Stimulated activated CD4-positive, alpha-beta T cell treated with anti-CD3 and anti-CD28 coated beads, Interleukin-2, amount 100 ng/mL, for 4 hours (primary cell): ENCODE results near the gene LRRC8E.

Source experiments
- DNase-seq: peaks from one replicate; pipeline ENCODE4 v3.0.0-alpha.2; 2020; ENCODE audit warnings: low read depth

LRRC8E gene

GRCh38 chr19:7888145-7888825, at the start of gene LRRC8E:
LRRC8E (plus strand) TSS chr19:7888510; CDS start chr19:7895604, 7,094 bp downstream.
- DNase-seq: no peak

DNA sequence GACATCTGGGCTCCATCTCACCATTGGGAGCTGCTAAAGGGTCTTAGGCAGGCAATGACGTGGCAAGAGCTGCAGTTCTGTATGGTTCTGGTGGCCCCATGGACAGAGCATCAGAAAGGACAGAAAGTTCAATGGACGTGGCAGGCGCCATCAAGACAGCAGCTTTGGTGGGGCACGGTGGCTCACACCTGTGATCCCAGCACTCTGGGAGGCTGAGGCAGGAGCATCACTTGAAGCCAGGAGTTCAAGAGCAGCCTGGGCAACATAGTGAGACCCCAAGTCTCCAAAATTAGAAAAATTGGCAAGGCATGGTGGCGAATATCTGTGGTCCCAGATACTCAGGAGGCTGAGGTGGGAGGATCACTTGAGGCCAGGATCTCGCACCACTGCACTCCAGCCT, 48.8 kb upstream of the LRRC8E start:
- DNase-seq: no peak

- no peak for DNase-seq
Observed at GRCh38 chr19:7840629-7841028, 47.7 kb upstream of the LRRC8E start.

DNA sequence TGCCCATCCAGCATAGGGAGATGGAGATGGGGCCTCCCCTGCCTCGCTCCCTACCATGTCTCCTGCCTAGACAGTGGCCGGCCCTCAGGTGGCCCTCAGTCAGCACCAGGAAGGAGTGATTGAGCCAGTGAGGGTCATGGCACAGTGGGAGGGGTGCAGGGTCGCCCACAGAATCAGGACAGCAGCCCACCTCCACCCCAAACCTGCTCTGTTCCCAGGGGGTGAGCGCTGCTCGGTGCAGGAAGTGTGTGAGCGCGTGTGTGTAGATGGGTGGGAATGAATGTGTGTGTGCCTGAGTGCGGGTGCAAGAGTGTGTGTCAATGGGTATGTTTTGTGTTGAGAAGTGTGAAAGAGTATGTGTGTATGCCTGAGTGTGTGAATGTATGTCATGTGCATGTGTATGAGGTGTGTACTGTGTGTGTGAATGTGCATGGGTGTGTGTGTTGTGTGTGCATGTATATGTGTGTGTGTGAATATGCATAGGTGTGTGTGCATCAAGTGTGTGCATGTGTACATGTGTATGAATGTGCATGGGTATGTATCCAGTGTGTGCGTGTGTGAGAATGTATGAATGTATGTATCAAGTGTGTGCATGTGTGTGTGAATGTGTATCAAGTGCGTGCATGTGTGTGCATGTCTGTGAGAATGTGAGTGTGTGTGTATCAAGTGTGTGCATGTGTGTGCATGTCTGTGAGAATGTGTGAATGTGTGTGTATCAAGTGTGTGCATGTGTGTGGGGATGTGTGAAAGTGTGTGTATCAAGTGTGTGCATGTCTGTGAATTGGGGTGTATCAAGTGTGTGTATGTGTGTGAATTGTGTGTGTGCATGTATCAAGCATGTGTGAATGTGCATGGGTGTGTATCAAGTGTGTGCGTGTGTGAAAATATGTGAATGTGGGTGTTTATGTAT, 46.3 kb upstream of the LRRC8E start:
- no peak for DNase-seq

GRCh38 chr19:7842661-7843294, 45.5 kb upstream of the LRRC8E start:
- no peak for DNase-seq

DNA sequence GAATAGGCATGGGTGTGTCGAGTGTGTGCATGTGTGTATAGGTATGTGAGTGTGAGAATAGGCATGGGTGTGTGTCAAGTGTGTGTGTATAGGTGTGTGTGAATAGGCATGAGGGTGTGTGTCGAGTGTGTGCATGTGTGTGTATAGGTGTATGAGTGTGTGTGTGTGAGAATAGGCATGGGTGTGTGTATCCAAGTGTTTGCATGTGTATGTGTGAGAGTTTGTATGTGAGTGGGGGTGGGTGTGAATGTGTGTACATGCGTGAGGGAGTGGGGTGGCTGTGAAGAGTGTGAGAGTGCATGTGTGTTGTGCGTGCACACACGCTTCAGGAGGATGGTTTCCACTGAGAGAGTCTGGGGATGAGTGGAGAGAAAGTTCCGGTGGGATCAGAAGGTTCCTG, 44.8 kb upstream of the LRRC8E start:
- no peak for DNase-seq

DNA sequence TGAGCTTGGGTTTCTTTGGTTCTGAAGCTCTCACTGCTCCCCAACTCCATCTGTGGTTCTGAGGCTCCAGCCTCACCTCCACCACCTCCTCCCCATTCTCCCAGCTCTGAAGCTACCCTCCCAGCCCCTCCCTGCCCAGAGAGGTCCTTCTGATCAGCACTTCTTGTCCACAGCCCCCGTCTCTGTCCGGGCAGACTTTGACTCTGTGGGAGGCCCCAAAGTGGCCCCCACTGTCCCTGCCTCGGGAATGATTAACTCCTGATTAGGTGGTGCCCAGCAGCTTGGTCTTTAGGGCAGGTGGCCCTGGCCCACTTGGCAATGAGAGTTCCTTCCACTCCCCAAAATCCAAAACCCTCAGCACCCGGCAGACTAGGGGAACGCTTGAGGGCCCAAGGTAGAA, 43.9 kb upstream of the LRRC8E start:
- no peak for DNase-seq

GRCh38 chr19:7844951-7845350, 43.4 kb upstream of the LRRC8E start:
- no peak for DNase-seq

GRCh38 chr19:7845390-7846154, 42.7 kb upstream of the LRRC8E start:
- no peak for DNase-seq

- no peak for DNase-seq
Observed at GRCh38 chr19:7846155-7846646, 42.1 kb upstream of the LRRC8E start.

DNA sequence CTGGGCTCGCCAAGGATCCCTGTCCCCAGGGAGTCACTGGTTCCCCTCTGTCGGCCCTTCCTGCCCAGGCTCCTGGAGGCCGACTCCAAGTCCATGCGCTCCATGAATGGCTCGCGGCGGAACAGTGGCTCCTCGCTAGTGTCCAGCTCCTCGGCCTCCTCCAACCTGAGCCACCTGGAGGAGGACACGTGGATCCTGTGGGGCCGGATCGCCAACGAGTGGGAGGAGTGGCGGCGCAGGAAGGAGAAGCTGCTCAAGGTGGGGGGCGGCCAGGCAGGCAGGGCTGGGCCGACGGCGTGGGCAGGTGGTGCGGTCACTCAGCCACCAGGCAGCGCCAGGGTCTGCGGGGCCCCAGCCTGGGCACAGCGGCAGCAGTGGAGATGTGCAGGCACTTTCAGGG, 40.6 kb upstream of the LRRC8E start:
- no peak for DNase-seq

GRCh38 chr19:7848779-7849457, 39.4 kb upstream of the LRRC8E start:
- no peak for DNase-seq

- no peak for DNase-seq
Observed at GRCh38 chr19:7849631-7849999, 38.7 kb upstream of the LRRC8E start.

- DNase-seq: no peak
Observed at GRCh38 chr19:7850000-7850813, 38.1 kb upstream of the LRRC8E start.

DNA sequence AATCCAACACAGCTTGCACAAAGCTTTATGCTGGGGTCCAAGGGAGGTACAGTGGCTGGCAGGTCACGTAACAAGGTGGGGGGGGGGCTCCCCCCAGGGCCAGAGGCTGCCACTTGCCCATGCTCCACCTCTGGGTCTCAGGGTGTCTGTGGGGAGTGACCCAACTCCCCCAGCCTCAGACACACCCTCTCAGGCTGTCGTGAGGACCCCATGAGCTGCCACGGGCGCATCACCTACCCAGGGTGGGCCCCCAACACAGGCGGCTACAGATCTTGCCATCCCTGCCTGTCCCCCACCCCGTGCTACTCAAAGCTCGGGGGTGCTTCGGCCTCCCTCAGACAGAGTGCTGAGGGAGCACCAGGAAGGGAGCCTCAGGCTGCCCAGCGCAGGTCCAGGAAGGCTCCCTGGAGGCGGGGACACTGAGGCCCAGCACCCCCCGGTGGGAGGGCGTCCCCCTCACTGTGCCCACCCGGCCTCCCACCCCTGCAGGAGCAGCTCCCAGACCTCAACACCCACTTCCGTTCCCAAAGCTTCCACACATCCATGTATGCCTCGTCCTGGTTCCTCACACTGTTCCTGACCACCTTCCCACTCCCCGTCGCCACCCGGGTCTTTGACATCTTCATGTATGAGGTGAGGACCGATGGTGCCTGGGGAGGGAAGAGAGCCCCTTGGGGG, 37.2 kb upstream of the LRRC8E start:
- DNase-seq: no peak

GRCh38 chr19:7851623-7852500, 36.4 kb upstream of the LRRC8E start:
- DNase-seq: no peak

GRCh38 chr19:7852851-7853769, 35.2 kb upstream of the LRRC8E start:
- peak; percentile 37 for DNase-seq

GRCh38 chr19:7853770-7854128, 34.6 kb upstream of the LRRC8E start:
- no peak for DNase-seq
